Neural cell (in vitro differentiated cells): ENCODE measurements around the gene HSH2D. TPM values are rescaled to one million over a fixed set of nuclear protein-coding genes. Genes with fewer than 3 reads are reported as not detected.

Experiments used
- H2AFZ ChIP-seq: fragments of 200-600, 300-800 bp; sonication (generic), shearing (Covaris generic); 2 replicates; pipeline ENCODE4 v1.6.0; 2014; ENCODE audit warnings: low read depth, mild to moderate bottlenecking, antibody characterized with exemption, low read length, moderate library complexity
- H3F3A ChIP-seq: fragments of 200-600 bp; shearing (Covaris generic); 2 replicates; pipeline ENCODE4 v1.6.1; 2016; ENCODE audit warnings: mild to moderate bottlenecking, moderate library complexity, mixed read lengths, antibody characterized with exemption, low read length; ENCODE audit not compliant: insufficient read depth, poor library complexity, severe bottlenecking
- H3K27ac ChIP-seq: fragments of 200-600, 300-800 bp; sonication (generic), shearing (Covaris generic); 2 replicates; pipeline ENCODE4 v1.5.1; 2014; ENCODE audit warnings: mild to moderate bottlenecking, low read length, moderate library complexity
- H3K27me3 ChIP-seq: fragments of 300-800, 200-600 bp; sonication (generic), shearing (Covaris generic); 2 replicates; pipeline ENCODE4 v1.6.0; 2014; ENCODE audit warnings: mild to moderate bottlenecking, low read depth, low read length, moderate library complexity; ENCODE audit not compliant: insufficient read depth
- H3K36me3 ChIP-seq: fragments of 300-800, 200-600 bp; sonication (generic), shearing (Covaris generic); 2 replicates; pipeline ENCODE4 v1.5.1; 2014; ENCODE audit warnings: mild to moderate bottlenecking, antibody characterized with exemption, low read length, moderate library complexity; ENCODE audit not compliant: insufficient read depth
- H3K4me2 ChIP-seq: fragments of 300-800, 200-600 bp; sonication (generic), shearing (Covaris generic); 2 replicates; pipeline ENCODE4 v1.6.0; 2014; ENCODE audit warnings: mild to moderate bottlenecking, low read length
- H3K4me3 ChIP-seq: fragments of 300-800, 200-600 bp; sonication (generic), shearing (Covaris generic); 2 replicates; pipeline ENCODE4 v1.5.1; 2014; ENCODE audit warnings: mild to moderate bottlenecking, low read length, moderate library complexity
- H3K79me2 ChIP-seq: fragments of 200-600 bp; shearing (Covaris generic); replicated peaks from 2 replicates; pipeline ENCODE4 v1.6.0; 2014; ENCODE audit warnings: mild to moderate bottlenecking, low read length, moderate library complexity; ENCODE audit not compliant: insufficient read depth
- H3K9ac ChIP-seq: fragments of 300-800, 200-600 bp; sonication (generic), shearing (Covaris generic); 2 replicates; pipeline ENCODE4 v1.6.1; 2016; ENCODE audit warnings: mild to moderate bottlenecking, low read length, mixed read lengths
- H3K9me2 ChIP-seq: fragments of 200-600 bp; shearing (Covaris generic); 2 replicates; pipeline ENCODE4 v1.6.1; 2016; ENCODE audit warnings: mild to moderate bottlenecking, low read length, mixed read lengths; ENCODE audit not compliant: insufficient read depth
- H3K9me3 ChIP-seq: fragments of 200-600, 300-800 bp; sonication (generic), shearing (Covaris generic); 2 replicates; pipeline ENCODE4 v1.6.1; 2016; ENCODE audit warnings: mild to moderate bottlenecking, mixed run types, low read length, moderate library complexity, mixed read lengths
- H4K20me1 ChIP-seq: fragments of 200-600 bp; shearing (Covaris generic); 2 replicates; pipeline ENCODE4 v1.6.1; 2016; ENCODE audit warnings: mild to moderate bottlenecking, mixed run types; ENCODE audit not compliant: insufficient read depth
- EP300 ChIP-seq: fragments of 450-650 bp; conservative IDR thresholded peaks from 2 replicates; pipeline ENCODE4 v1.6.1; 2014; ENCODE audit warnings: antibody characterized with exemption, mild to moderate bottlenecking, moderate library complexity; ENCODE audit not compliant: poor library complexity, severe bottlenecking
- EZH2 ChIP-seq: fragments of 200-600, 300-800 bp; shearing (Covaris generic), sonication (generic); IDR thresholded peaks from 2 replicates; pipeline ENCODE4 v1.6.1; 2014; ENCODE audit warnings: antibody characterized with exemption, low read length, borderline replicate concordance, mild to moderate bottlenecking; ENCODE audit not compliant: insufficient read depth, poor library complexity, severe bottlenecking
- MXI1 ChIP-seq: fragments of 450-650 bp; conservative IDR thresholded peaks from 2 replicates; pipeline ENCODE4 v1.6.1; 2014; ENCODE audit warnings: antibody characterized with exemption, mild to moderate bottlenecking; ENCODE audit not compliant: poor library complexity, severe bottlenecking
- POLR2AphosphoS5 ChIP-seq: IDR thresholded peaks from 2 replicates; pipeline ENCODE4 v1.6.1; 2012
- RAD21 ChIP-seq: fragments of 450-650 bp; conservative IDR thresholded peaks from 2 replicates; pipeline ENCODE4 v1.6.1; 2014; ENCODE audit warnings: antibody characterized with exemption, mild to moderate bottlenecking, moderate library complexity
- SMC3 ChIP-seq: fragments of 450-650 bp; conservative IDR thresholded peaks from 2 replicates; pipeline ENCODE4 v1.6.1; 2014; ENCODE audit warnings: antibody characterized with exemption, mild to moderate bottlenecking, moderate library complexity; ENCODE audit not compliant: poor library complexity
- TAF1 ChIP-seq: IDR thresholded peaks from 2 replicates; pipeline ENCODE4 v1.6.1; 2012; ENCODE audit warnings: low read depth
- polyA plus RNA-seq: library from polyadenylated mRNA; depleted of rRNA; stranded (reverse); fragments of >200 nt; gene quantifications from 2 replicates; pipeline ENCODE4 v1.2.3, GENCODE V29; 2014
- TF ChIP-seq, protein P1 (sequence below): fragments of 450-650 bp; IDR thresholded peaks from 2 replicates; pipeline ENCODE4 v1.5.1; 2014; ENCODE audit warnings: antibody characterized with exemption, mild to moderate bottlenecking, moderate library complexity; ENCODE audit not compliant: poor library complexity, severe bottlenecking
- TF ChIP-seq, protein P2 (sequence below): IDR thresholded peaks from 2 replicates; pipeline ENCODE4 v1.6.1; 2012; ENCODE audit warnings: borderline replicate concordance

HSH2D gene
- polyA plus RNA-seq, 1 donor from 2014 or later = not detected

DNA sequence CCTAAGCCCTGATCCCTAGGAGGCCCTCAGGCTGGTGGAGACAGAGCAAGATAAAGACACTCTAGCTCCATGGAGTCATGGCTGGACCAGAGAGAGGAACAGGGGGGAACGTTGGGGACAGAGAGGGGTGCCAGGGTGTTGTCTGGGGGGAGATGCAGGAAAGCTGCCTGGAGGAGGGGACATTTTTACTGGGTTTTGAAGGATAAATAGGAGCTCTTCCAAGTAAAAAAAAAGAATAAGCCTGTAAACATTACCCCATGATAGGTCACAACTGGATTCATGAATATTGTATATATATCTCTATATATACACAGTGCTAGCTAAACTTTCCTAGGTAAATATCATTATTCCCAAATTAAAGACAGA lies 714 bp downstream of the HSH2D start:
- no peaks in the 10 kb centered on the region for H3F3A ChIP-seq
- no peak overlapping the region for H3K27ac ChIP-seq
- no peaks in the 10 kb centered on the region for H3K9me3 ChIP-seq
- H3K27me3 ChIP-seq = no peaks in the 10 kb centered on the region
- H3K4me3 ChIP-seq = no peak overlapping the region
- H3K9ac ChIP-seq = no peak overlapping the region
- no peak overlapping the region for H3K4me2 ChIP-seq
- H3K79me2 ChIP-seq = no peaks in the 10 kb centered on the region
- TF ChIP-seq, protein P1, sequence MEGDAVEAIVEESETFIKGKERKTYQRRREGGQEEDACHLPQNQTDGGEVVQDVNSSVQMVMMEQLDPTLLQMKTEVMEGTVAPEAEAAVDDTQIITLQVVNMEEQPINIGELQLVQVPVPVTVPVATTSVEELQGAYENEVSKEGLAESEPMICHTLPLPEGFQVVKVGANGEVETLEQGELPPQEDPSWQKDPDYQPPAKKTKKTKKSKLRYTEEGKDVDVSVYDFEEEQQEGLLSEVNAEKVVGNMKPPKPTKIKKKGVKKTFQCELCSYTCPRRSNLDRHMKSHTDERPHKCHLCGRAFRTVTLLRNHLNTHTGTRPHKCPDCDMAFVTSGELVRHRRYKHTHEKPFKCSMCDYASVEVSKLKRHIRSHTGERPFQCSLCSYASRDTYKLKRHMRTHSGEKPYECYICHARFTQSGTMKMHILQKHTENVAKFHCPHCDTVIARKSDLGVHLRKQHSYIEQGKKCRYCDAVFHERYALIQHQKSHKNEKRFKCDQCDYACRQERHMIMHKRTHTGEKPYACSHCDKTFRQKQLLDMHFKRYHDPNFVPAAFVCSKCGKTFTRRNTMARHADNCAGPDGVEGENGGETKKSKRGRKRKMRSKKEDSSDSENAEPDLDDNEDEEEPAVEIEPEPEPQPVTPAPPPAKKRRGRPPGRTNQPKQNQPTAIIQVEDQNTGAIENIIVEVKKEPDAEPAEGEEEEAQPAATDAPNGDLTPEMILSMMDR = no peak
- TF ChIP-seq RAD21 (no peak), POLR2AphosphoS5 (no peak), TAF1 (no peak), EP300 (no peak), MXI1 (no peak), SMC3 (no peak), EZH2 (no peak)
- TF ChIP-seq, protein P2, sequence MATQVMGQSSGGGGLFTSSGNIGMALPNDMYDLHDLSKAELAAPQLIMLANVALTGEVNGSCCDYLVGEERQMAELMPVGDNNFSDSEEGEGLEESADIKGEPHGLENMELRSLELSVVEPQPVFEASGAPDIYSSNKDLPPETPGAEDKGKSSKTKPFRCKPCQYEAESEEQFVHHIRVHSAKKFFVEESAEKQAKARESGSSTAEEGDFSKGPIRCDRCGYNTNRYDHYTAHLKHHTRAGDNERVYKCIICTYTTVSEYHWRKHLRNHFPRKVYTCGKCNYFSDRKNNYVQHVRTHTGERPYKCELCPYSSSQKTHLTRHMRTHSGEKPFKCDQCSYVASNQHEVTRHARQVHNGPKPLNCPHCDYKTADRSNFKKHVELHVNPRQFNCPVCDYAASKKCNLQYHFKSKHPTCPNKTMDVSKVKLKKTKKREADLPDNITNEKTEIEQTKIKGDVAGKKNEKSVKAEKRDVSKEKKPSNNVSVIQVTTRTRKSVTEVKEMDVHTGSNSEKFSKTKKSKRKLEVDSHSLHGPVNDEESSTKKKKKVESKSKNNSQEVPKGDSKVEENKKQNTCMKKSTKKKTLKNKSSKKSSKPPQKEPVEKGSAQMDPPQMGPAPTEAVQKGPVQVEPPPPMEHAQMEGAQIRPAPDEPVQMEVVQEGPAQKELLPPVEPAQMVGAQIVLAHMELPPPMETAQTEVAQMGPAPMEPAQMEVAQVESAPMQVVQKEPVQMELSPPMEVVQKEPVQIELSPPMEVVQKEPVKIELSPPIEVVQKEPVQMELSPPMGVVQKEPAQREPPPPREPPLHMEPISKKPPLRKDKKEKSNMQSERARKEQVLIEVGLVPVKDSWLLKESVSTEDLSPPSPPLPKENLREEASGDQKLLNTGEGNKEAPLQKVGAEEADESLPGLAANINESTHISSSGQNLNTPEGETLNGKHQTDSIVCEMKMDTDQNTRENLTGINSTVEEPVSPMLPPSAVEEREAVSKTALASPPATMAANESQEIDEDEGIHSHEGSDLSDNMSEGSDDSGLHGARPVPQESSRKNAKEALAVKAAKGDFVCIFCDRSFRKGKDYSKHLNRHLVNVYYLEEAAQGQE = no peak
- H3K9me2 ChIP-seq = no peaks in the 10 kb centered on the region
- no peaks in the 10 kb centered on the region for H3K36me3 ChIP-seq
- no peaks in the 10 kb centered on the region for H4K20me1 ChIP-seq
- no peak overlapping the region for H2AFZ ChIP-seq

GRCh38 chr19:16146112-16146511 lies 2.6 kb downstream of the HSH2D start:
- no peaks in the 10 kb centered on the region for H3K9me2 ChIP-seq
- no peaks in the 10 kb centered on the region for H3K79me2 ChIP-seq
- no peaks in the 10 kb centered on the region for H3K27me3 ChIP-seq
- no peak overlapping the region for H3K9ac ChIP-seq
- H3K4me3 ChIP-seq = no peak overlapping the region
- no peaks in the 10 kb centered on the region for H3K9me3 ChIP-seq
- no peak overlapping the region for H3K4me2 ChIP-seq
- no peak for TF ChIP-seq EP300
- no peak for TF ChIP-seq TAF1
- TF ChIP-seq SMC3 = no peak
- TF ChIP-seq EZH2 = no peak
- TF ChIP-seq POLR2AphosphoS5 = no peak
- H2AFZ ChIP-seq = no peak overlapping the region
- no peaks in the 10 kb centered on the region for H4K20me1 ChIP-seq
- H3F3A ChIP-seq = no peaks in the 10 kb centered on the region
- H3K36me3 ChIP-seq = no peaks in the 10 kb centered on the region
- H3K27ac ChIP-seq = no peak overlapping the region
